ENCODE data around the gene PIK3R3.

PIK3R3 gene

GRCh38 chr1:46171871-46172270 lies 39.4 kb upstream of the PIK3R3 start:
- peaks cover 0 to 41% (median 30%) of the 10 kb centered on the region in 4 donors for H3K4me1 ChIP-seq
- H3K27me3 ChIP-seq: peaks cover 0 to 9% of the 10 kb centered on the region in 2 donors
- no peak for DNase-seq
- no peak overlapping the region for H3K27ac ChIP-seq
- intact Hi-C loops (cut with DNase I; ENCODE audit: low total_unique reads): no loop called here
- H3K9me3 ChIP-seq: no peaks in the 10 kb centered on the region
- H3K4me3 ChIP-seq: no peak overlapping the region
- H3K36me3 ChIP-seq: no peaks in the 10 kb centered on the region
- TF ChIP-seq CTCF (IDR thresholded peaks at IDR 0.05): no peak

- no peak for TF ChIP-seq CTCF (IDR thresholded peaks at IDR 0.05)
- H3K4me3 ChIP-seq: no peak overlapping the region
- H3K27me3 ChIP-seq: peaks cover 0 to 9% of the 10 kb centered on the region in 2 donors
- intact Hi-C loops (cut with DNase I; ENCODE audit: low total_unique reads): no loop called here
- no peak for DNase-seq
- H3K4me1 ChIP-seq: peaks cover 0 to 47% (median 33%) of the 10 kb centered on the region in 4 donors
- H3K36me3 ChIP-seq: no peaks in the 10 kb centered on the region
- no peak overlapping the region for H3K27ac ChIP-seq
- H3K9me3 ChIP-seq: no peaks in the 10 kb centered on the region
Measured at GRCh38 chr1:46171351-46171750, 38.9 kb upstream of the PIK3R3 start.

- no peak for DNase-seq
- no peak for TF ChIP-seq CTCF (IDR thresholded peaks at IDR 0.05)
- intact Hi-C loops (cut with DNase I; ENCODE audit: low total_unique reads): no loop called here
- H3K4me1 ChIP-seq: peaks cover 0 to 42% (median 28%) of the 10 kb centered on the region in 4 donors
- H3K36me3 ChIP-seq: no peaks in the 10 kb centered on the region
- H3K9me3 ChIP-seq: no peaks in the 10 kb centered on the region
- H3K4me3 ChIP-seq: no peak overlapping the region
- no peak overlapping the region for H3K27ac ChIP-seq
- H3K27me3 ChIP-seq: peaks cover 0 to 9% of the 10 kb centered on the region in 2 donors
Measured at GRCh38 chr1:46169811-46170454, 37.5 kb upstream of the PIK3R3 start.

GRCh38 chr1:46168477-46168876 lies 36.0 kb upstream of the PIK3R3 start:
- no peak for DNase-seq
- H3K9me3 ChIP-seq: no peaks in the 10 kb centered on the region
- no peak for TF ChIP-seq CTCF (IDR thresholded peaks at IDR 0.05)
- intact Hi-C loops (cut with DNase I; ENCODE audit: low total_unique reads): no loop called here
- H3K27ac ChIP-seq: no peak overlapping the region
- H3K36me3 ChIP-seq: no peaks in the 10 kb centered on the region
- H3K27me3 ChIP-seq: peaks cover 0 to 9% of the 10 kb centered on the region in 2 donors
- peaks cover 0 to 28% (median 14%) of the 10 kb centered on the region in 4 donors for H3K4me1 ChIP-seq
- no peak overlapping the region for H3K4me3 ChIP-seq

- Histone ChIP-seq H3K9me3 (no peaks in the 10 kb centered on the region), H3K4me1 (peaks cover 0 to 19% (median 10%) of the 10 kb centered on the region in 4 donors), H3K27me3 (peaks cover 0 to 9% of the 10 kb centered on the region in 2 donors), H3K27ac (peak overlapping the region; percentile 22 to 36), H3K36me3 (no peaks in the 10 kb centered on the region), H3K4me3 (peak overlapping the region; percentile 42 to 55)
- TF ChIP-seq CTCF (IDR thresholded peaks at IDR 0.05): no peak
- intact Hi-C loops (cut with DNase I; ENCODE audit: low total_unique reads): no loop called here
- DNase-seq: peak in 1 of 2 donors; percentile 78
Measured at GRCh38 chr1:46166521-46167462, 34.4 kb upstream of the PIK3R3 start.
